H1 (cell line): ENCODE data around the gene DYNC2I2. TPM values are rescaled to one million over a fixed set of nuclear protein-coding genes. Genes with fewer than 3 reads are reported as not detected.

Experiments
- CTCF ChIP-seq, 3 experiments: IDR thresholded peaks; 1 replicate in 2 of 3; 2 replicates in 1 of 3; pipeline versions ENCODE4 v1.5.1 to v1.6.1; 2011; ENCODE audit warnings: low read length in 3 of 3, mild to moderate bottlenecking in 3 of 3, inconsistent platforms in 2 of 3, low read depth in 1 of 3, moderate library complexity in 1 of 3; ENCODE audit not compliant: insufficient read depth in 1 of 3; ENCODE audit errors: control extremely low read depth in 1 of 3
- SIN3A ChIP-seq, 2 experiments: IDR thresholded peaks in 1 of 2; conservative IDR thresholded peaks in 1 of 2; 2 replicates each; pipeline ENCODE4 v1.6.1; 2011 to 2012; ENCODE audit warnings: low read length in 2 of 2, improper control_type of control experiment in 1 of 2, low read depth in 1 of 2, mild to moderate bottlenecking in 1 of 2
- polyA plus RNA-seq, 7 experiments: library from polyadenylated mRNA; depleted of rRNA in 3 of 7; stranded (reverse) in 5 of 7; unstranded in 2 of 7; fragments of >200 nt in 5 of 7; fragments of 200-250 nt in 2 of 7; gene quantifications; 1 replicate in 5 of 7; 2 replicates in 1 of 7; 4 replicates in 1 of 7; pipeline versions ENCODE4 v1.2.1 to v1.2.3, GENCODE V29; 2011 to 2013; ENCODE audit warnings: missing spikeins in 2 of 7, mixed read lengths in 2 of 7
- total RNA-seq: library from RNA; stranded (reverse); fragmentation: NEBNext Ultra II Directional; extraction: Animal tissue kit (Norgen Biotek cat#: 25700); gene quantifications from 2 replicates; pipeline ENCODE4 v1.2.1, GENCODE V29; 2021

The DYNC2I2 gene
- total and polyA plus RNA-seq, 2 of the 8 experiments (the other 6 are each of a cell fraction or from before 2014, with no cell fraction given): 58.0 to 78.5 TPM

GRCh38 chr9:128619127-128619526 lies 37.5 kb downstream of the DYNC2I2 start (continued):
- TF ChIP-seq SIN3A (conservative IDR thresholded peaks at IDR 0.05 in 1 of 2, IDR thresholded peaks at IDR 0.05 in 1 of 2; ENCODE audit: low read depth in 1 of 2, low read length in 2 of 2) (no peak), CTCF (IDR thresholded peaks at IDR 0.05; ENCODE audit: control extremely low read depth in 1 of 3, insufficient read depth in 1 of 3, low read depth in 1 of 3, low read length in 3 of 3) (no peak)
